ENCODE data around the gene SAMD8.
"Not testable (repeated sequence)": the region's sequence is repeated elsewhere in the genome, so short reads cannot be mapped to it uniquely, and the experiment has no call there.

DNA sequence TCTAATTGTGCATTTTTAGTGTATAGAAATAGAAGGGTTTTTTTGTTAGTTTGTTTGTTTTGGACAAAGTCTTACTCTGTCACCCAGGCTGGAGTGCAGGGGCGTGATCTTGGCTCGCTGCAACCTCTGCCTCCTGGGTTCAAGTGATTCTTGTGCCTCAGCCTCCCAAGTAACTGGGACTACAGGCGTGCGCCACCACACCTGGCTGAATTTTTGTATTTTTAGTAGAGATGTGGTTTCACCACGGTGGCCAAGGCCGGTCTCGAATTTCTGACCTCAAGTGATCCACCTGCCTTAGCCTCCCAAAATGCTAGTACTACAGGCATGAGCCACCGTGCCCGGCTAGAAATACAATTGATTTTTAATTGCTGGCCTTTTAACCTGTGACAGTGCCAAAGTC is 77.1 kb downstream of the SAMD8 start:
- TF ChIP-seq, protein P1, sequence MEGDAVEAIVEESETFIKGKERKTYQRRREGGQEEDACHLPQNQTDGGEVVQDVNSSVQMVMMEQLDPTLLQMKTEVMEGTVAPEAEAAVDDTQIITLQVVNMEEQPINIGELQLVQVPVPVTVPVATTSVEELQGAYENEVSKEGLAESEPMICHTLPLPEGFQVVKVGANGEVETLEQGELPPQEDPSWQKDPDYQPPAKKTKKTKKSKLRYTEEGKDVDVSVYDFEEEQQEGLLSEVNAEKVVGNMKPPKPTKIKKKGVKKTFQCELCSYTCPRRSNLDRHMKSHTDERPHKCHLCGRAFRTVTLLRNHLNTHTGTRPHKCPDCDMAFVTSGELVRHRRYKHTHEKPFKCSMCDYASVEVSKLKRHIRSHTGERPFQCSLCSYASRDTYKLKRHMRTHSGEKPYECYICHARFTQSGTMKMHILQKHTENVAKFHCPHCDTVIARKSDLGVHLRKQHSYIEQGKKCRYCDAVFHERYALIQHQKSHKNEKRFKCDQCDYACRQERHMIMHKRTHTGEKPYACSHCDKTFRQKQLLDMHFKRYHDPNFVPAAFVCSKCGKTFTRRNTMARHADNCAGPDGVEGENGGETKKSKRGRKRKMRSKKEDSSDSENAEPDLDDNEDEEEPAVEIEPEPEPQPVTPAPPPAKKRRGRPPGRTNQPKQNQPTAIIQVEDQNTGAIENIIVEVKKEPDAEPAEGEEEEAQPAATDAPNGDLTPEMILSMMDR (IDR thresholded peaks at IDR 0.05): not testable (repeated sequence)
- not testable (repeated sequence) for TF ChIP-seq POLR2A, EP300 (IDR thresholded peaks at IDR 0.05)

All from sigmoid colon (tissue), 4 donors.